Thyroid gland (tissue), 4 donors: ENCODE results near the gene OMG. TPM values are rescaled to one million over a fixed set of nuclear protein-coding genes. Genes with fewer than 3 reads are reported as not detected.

Experiments used
- DNase-seq, 2 donors: peaks; one replicate each; pipeline ENCODE4 v3.0.0-alpha.2; 2019
- H3K27ac ChIP-seq, 3 donors: fragments of 200-600 bp; sonication (generic); 1 replicate in 2 of 3; 2 replicates in 1 of 3; pipeline ENCODE4 v1.5.1; 2016 to 2019; ENCODE audit warnings: mild to moderate bottlenecking in 1 of 3, moderate library complexity in 1 of 3
- H3K27me3 ChIP-seq: fragments of 200-600 bp; sonication (generic); one replicate; pipeline ENCODE4 v1.5.1; 2019
- H3K36me3 ChIP-seq, 2 donors: fragments of 200-600 bp; sonication (generic); one replicate each; pipeline ENCODE4 v1.5.1; 2016 to 2019
- H3K4me1 ChIP-seq, 2 donors: fragments of 200-600 bp; sonication (generic); one replicate each; pipeline ENCODE4 v1.5.1; 2017 to 2019
- H3K4me3 ChIP-seq, 3 donors: fragments of 200-600 bp; sonication (generic); replicated peaks in 1 of 3; 1 replicate in 2 of 3; 2 replicates in 1 of 3; pipeline ENCODE4 v1.5.1; 2016; ENCODE audit warnings: mild to moderate bottlenecking in 1 of 3
- H3K9me3 ChIP-seq: fragments of 200-600 bp; sonication (generic); one replicate; pipeline ENCODE4 v1.5.1; 2017
- POLR2A ChIP-seq, 2 donors: fragments of 450-650 bp; IDR thresholded peaks; one replicate each; pipeline ENCODE4 v1.6.1; 2017; ENCODE audit warnings: antibody characterized with exemption in 2 of 2, mild to moderate bottlenecking in 2 of 2, moderate library complexity in 1 of 2
- WGBS, 2 donors: methylation state at CpG; one replicate each; pipeline ENCODE4 v1.1.5; 2017; 5-methylcytosine and 5-hydroxymethylcytosine counted together
- intact Hi-C: fragments of 100-400 bp; cut with DNase I; formaldehyde crosslinking; loops from one replicate; pipeline ENCODE4 v1.15.1; 2023
- total RNA-seq, 4 donors: library from RNA; depleted of rRNA; stranded (reverse); fragments of >200 nt; gene quantifications; one replicate each; pipeline ENCODE4 v1.2.3, GENCODE V29; 2016
- TF ChIP-seq, protein P1 (sequence below), 6 experiments: fragments of 200-600 bp in 3 of 6; fragments of 450-650 bp in 3 of 6; sonication (generic) in 3 of 6; IDR thresholded peaks; one replicate each; pipeline ENCODE4 v1.5.1; 2016 to 2019; ENCODE audit warnings: antibody characterized with exemption in 6 of 6, mild to moderate bottlenecking in 2 of 6, inconsistent platforms in 1 of 6, moderate library complexity in 1 of 6

OMG gene
- total RNA-seq, 4 donors from 2014 or later, result 0.45 to 2.1 TPM; not detected in 2

GRCh38 chr17:31260151-31260550 lies 36.9 kb downstream of the OMG start:
- Histone ChIP-seq H3K27ac (no peak overlapping the region), H3K4me1 (no peaks in the 10 kb centered on the region), H3K36me3 (peaks cover 3 to 4% of the 10 kb centered on the region in 2 donors), H3K27me3 (no peaks in the 10 kb centered on the region), H3K4me3 (no peak overlapping the region), H3K9me3 (no peaks in the 10 kb centered on the region)
- DNase-seq, result no peak
- TF ChIP-seq, protein P1, sequence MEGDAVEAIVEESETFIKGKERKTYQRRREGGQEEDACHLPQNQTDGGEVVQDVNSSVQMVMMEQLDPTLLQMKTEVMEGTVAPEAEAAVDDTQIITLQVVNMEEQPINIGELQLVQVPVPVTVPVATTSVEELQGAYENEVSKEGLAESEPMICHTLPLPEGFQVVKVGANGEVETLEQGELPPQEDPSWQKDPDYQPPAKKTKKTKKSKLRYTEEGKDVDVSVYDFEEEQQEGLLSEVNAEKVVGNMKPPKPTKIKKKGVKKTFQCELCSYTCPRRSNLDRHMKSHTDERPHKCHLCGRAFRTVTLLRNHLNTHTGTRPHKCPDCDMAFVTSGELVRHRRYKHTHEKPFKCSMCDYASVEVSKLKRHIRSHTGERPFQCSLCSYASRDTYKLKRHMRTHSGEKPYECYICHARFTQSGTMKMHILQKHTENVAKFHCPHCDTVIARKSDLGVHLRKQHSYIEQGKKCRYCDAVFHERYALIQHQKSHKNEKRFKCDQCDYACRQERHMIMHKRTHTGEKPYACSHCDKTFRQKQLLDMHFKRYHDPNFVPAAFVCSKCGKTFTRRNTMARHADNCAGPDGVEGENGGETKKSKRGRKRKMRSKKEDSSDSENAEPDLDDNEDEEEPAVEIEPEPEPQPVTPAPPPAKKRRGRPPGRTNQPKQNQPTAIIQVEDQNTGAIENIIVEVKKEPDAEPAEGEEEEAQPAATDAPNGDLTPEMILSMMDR (IDR thresholded peaks at IDR 0.05), result no peak
- no peak for TF ChIP-seq POLR2A (IDR thresholded peaks at IDR 0.05)
- 95 to 97% methylated on average over 3 of the region's 3 CpGs for WGBS, 2 donors
- intact Hi-C loops, result no loop called here

DNA sequence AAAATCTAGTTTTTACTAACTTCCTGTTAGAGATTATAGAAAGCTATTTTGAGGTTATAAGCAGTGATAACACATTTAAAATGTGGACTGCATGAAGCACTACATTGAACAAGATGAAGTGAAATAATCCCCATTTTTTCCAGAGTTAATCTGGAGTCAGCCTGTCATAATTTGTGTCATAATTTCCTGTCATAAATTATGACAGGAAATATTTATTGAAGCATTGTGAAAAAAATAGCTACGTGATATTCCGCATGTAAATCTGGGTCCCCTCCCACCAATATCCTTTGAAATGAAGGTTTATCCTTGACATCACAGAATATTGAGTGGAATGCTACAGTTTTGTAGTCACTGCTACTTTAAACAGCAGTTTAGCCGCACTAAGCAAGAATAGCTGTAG lies 40.1 kb downstream of the OMG start:
- H3K36me3 ChIP-seq, result peaks cover 3 to 4% of the 10 kb centered on the region in 2 donors
- TF ChIP-seq POLR2A (IDR thresholded peaks at IDR 0.05), result no peak
- TF ChIP-seq, protein P1 (IDR thresholded peaks at IDR 0.05), result no peak
- WGBS, 2 donors, result 83 to 85% methylated on average over 3 of the region's 3 CpGs
- no peak for DNase-seq
- H3K9me3 ChIP-seq, result no peaks in the 10 kb centered on the region
- H3K4me3 ChIP-seq, result no peak overlapping the region
- no peak overlapping the region for H3K27ac ChIP-seq
- H3K4me1 ChIP-seq, result no peaks in the 10 kb centered on the region
- intact Hi-C loops, result no loop called here
- no peaks in the 10 kb centered on the region for H3K27me3 ChIP-seq

GRCh38 chr17:31254654-31255053 lies 42.4 kb downstream of the OMG start:
- Histone ChIP-seq H3K4me3 (no peak overlapping the region), H3K9me3 (no peaks in the 10 kb centered on the region), H3K27me3 (no peaks in the 10 kb centered on the region), H3K36me3 (no peaks in the 10 kb centered on the region), H3K27ac (no peak overlapping the region), H3K4me1 (peaks cover 0 to 8% of the 10 kb centered on the region in 2 donors)
- TF ChIP-seq, protein P1 (IDR thresholded peaks at IDR 0.05), result no peak
- no peak for TF ChIP-seq POLR2A (IDR thresholded peaks at IDR 0.05)
- 96 to 99% methylated on average over 2 of the region's 2 CpGs for WGBS, 2 donors
- DNase-seq, result no peak
- intact Hi-C loops, result no loop called here

DNA sequence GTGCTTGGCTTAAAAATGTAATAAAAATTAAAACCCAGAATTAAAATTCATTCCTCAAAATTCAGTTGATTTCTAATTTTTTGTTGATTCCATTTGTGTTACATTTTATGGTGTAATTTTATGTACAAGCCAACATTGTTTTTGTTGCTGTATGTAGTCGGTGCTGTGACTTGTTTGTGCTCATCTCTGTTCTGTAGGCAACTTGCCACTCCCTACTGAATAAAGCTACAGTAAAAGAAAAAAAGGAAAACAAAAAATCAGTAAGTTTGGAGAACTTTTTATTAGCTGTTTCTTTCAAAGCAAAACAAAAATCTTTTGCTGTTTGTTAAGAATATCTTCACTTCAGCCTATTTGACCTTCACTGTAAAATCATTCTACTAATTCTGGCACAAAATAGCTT lies 44.3 kb downstream of the OMG start:
- H3K27ac ChIP-seq, result no peak overlapping the region
- TF ChIP-seq, protein P1 (IDR thresholded peaks at IDR 0.05), result no peak
- no peak for TF ChIP-seq POLR2A (IDR thresholded peaks at IDR 0.05)
- H3K4me3 ChIP-seq, result no peak overlapping the region
- peaks cover 0 to 2% of the 10 kb centered on the region in 2 donors for H3K36me3 ChIP-seq
- peaks cover 0 to 8% of the 10 kb centered on the region in 2 donors for H3K4me1 ChIP-seq
- H3K9me3 ChIP-seq, result no peaks in the 10 kb centered on the region
- intact Hi-C loops, result no loop called here
- DNase-seq, result no peak
- whole genome bisulfite sequencing, 2 donors, result 92 to 98% methylated on average over 1 of the region's 1 CpG
- H3K27me3 ChIP-seq, result no peaks in the 10 kb centered on the region

DNA sequence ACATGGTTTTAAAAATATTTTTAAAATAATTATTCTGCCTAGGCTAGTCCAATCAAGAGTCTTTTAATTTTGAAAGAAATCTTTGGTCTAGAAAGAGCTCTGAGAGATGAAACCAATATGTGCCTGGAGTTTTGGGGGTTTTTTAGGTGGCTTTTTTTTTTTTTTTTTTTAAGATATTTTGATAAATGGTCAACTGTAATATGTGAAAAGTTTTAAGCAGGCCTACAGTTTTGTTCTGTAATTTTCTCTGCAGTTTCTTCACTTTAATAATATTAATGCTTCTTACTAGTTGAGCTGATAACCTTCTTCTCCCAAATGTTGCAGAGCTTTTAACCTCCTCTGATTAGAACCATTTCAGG lies 45.1 kb downstream of the OMG start:
- no peaks in the 10 kb centered on the region for H3K9me3 ChIP-seq
- H3K4me3 ChIP-seq, result no peak overlapping the region
- TF ChIP-seq, protein P1 (IDR thresholded peaks at IDR 0.05), result no peak
- TF ChIP-seq POLR2A (IDR thresholded peaks at IDR 0.05), result no peak
- H3K36me3 ChIP-seq, result peaks cover 0 to 2% of the 10 kb centered on the region in 2 donors
- no peak overlapping the region for H3K27ac ChIP-seq
- intact Hi-C loops, result no loop called here
- no peaks in the 10 kb centered on the region for H3K27me3 ChIP-seq
- peaks cover 0 to 8% of the 10 kb centered on the region in 2 donors for H3K4me1 ChIP-seq
- no peak for DNase-seq
